A549 (cell line): ENCODE measurements around the gene SLC26A5.

Experiments
- HOXA7 ChIP-seq: fragments of 250-450 bp; sonication (Bioruptor Pico); IDR thresholded peaks from 2 replicates; pipeline ENCODE4 v1.5.0; 2020; ENCODE audit warnings: mild to moderate bottlenecking, moderate library complexity
- JUN ChIP-seq, 2 experiments: fragments of >200 bp; sonication (Bioruptor Twin); formaldehyde crosslinking; IDR thresholded peaks; 2 replicates in 1 of 2; 3 replicates in 1 of 2; pipeline ENCODE4 v1.6.1; 2016 to 2017
- TF ChIP-seq, protein P1 (sequence below): IDR thresholded peaks from 2 replicates; pipeline ENCODE4 v1.6.1; 2012
- TF ChIP-seq, protein P2 (sequence below): fragments of >200 bp; sonication (Bioruptor Twin); formaldehyde crosslinking; IDR thresholded peaks from 3 replicates; pipeline ENCODE4 v1.5.1; 2016

DNA sequence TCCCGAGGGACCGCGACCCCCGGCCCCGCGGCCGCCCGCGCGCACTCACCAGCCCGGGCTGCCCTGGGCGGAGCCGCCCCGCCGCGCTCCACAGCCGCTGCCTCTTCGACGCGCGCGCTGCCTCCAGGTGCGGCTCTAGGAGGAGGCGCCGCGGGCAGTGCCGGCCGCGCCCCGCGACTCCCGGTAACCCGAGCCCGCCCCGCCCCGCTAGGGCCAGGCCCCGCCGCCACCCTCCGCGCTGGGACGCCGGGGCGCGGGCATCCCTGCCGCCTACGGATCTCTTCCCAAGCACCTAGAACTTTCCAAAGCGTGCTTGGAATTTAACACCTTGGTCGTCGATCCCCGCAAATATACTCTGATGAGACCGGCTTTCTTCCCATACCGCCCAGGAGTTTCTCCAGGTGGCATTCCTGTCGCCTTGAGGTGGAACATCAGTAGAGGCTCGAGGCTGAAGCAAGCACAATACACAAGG lies at the start of gene SLC26A5:
- TF ChIP-seq, protein P1, sequence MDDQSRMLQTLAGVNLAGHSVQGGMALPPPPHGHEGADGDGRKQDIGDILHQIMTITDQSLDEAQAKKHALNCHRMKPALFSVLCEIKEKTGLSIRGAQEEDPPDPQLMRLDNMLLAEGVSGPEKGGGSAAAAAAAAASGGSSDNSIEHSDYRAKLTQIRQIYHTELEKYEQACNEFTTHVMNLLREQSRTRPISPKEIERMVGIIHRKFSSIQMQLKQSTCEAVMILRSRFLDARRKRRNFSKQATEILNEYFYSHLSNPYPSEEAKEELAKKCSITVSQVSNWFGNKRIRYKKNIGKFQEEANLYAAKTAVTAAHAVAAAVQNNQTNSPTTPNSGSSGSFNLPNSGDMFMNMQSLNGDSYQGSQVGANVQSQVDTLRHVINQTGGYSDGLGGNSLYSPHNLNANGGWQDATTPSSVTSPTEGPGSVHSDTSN = no peak
- TF ChIP-seq JUN (IDR thresholded peaks at IDR 0.05) = no peak
- TF ChIP-seq, protein P2, sequence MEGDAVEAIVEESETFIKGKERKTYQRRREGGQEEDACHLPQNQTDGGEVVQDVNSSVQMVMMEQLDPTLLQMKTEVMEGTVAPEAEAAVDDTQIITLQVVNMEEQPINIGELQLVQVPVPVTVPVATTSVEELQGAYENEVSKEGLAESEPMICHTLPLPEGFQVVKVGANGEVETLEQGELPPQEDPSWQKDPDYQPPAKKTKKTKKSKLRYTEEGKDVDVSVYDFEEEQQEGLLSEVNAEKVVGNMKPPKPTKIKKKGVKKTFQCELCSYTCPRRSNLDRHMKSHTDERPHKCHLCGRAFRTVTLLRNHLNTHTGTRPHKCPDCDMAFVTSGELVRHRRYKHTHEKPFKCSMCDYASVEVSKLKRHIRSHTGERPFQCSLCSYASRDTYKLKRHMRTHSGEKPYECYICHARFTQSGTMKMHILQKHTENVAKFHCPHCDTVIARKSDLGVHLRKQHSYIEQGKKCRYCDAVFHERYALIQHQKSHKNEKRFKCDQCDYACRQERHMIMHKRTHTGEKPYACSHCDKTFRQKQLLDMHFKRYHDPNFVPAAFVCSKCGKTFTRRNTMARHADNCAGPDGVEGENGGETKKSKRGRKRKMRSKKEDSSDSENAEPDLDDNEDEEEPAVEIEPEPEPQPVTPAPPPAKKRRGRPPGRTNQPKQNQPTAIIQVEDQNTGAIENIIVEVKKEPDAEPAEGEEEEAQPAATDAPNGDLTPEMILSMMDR = no peak
- TF ChIP-seq HOXA7 (CRISPR knock-in tag) = no peak
